GM21723 (cell line): ENCODE data around the gene CACNG7.

Experiments used
- ATAC-seq: cut with Tn5 transposase; IDR thresholded peaks from one replicate; pipeline ENCODE4 v1.9.1; 2021; ENCODE audit warnings: mild to moderate bottlenecking, moderate library complexity; ENCODE audit not compliant: unreplicated experiment

The CACNG7 gene

DNA sequence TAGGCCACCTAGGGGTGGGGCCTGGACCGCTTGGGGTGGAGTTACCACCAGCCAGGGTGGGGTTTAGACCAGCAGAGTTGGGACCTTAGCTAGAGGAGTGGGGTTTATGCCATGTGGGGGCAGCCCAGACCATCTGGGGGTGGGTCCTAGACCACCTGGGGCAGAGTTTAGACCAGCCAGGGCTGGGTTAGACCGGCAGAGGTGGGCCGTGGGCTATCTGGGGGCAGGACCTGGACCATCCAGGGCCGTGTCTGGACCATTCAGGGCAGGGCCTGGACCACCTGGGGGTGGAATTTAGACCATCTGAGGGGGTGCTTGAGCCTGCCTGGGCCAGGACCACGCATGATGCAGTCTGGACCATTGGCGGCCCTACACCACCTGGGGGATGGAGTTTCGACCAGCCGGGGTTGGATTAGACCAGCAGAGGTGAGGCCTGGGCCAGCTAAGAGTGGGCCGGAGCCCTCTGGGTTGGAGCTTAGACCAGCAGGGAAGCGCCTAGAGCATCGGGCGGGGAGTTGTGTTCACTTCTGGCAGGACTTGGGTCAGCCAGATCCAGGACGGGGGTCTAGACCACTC is 72.4 kb downstream of the CACNG7 start:
- ATAC-seq, result no peak

DNA sequence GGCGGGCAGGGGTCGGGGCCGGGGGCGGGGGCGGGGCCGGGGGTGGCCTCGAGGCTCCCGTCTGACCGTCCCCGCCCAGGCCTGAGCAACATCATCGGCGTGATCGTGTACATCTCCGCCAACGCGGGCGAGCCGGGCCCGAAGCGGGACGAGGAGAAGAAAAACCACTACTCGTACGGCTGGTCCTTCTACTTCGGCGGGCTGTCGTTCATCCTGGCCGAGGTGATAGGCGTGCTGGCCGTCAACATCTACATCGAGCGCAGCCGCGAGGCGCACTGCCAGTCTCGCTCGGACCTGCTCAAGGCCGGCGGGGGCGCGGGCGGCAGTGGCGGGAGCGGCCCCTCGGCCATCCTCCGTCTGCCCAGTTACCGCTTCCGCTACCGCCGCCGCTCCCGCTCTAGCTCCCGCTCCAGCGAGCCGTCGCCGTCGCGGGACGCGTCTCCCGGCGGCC is 72.9 kb downstream of the CACNG7 start:
- no peak for ATAC-seq

- no peak for ATAC-seq
Observed at GRCh38 chr19:53982611-53983010, 73.5 kb downstream of the CACNG7 start.

DNA sequence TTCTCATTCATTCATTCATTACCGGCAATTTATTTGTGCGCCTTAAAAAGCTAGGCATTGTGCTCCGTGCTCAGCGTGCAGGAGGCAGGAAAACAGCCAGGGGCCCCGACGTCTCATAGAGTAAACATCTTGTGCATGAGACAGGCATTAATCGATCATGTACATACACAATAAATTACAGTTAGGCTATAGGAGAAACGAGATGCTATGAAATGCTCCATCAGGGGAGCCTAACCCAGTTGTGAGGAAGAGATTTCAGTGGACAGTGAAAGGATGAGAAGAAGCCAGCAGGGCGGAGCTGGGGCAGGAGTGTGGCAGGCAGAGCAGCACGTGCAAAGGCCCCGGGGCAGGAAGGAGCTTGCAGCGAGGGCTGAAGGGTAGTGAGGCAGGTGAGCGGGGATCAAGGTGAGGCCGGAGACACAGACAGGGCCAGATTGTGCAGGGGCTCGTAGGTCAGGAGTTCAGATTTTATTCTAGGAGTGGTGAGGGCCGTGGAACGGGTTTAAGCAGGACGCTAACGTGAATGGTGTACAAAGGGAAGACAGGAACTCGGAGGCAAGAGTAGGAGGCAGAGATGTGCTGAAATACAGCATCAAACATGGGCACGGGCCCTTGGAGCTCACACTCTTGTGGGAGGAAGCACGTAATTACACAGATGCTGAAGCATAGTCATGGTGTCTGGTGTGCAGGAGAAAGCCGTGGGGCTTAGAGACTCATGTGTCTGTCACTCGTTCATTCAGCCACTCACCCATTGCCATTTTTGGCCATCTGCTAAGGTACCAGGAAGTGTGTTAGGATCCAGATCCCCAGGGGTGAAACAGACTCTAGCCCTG is 74.6 kb downstream of the CACNG7 start:
- ATAC-seq, result no peak

DNA sequence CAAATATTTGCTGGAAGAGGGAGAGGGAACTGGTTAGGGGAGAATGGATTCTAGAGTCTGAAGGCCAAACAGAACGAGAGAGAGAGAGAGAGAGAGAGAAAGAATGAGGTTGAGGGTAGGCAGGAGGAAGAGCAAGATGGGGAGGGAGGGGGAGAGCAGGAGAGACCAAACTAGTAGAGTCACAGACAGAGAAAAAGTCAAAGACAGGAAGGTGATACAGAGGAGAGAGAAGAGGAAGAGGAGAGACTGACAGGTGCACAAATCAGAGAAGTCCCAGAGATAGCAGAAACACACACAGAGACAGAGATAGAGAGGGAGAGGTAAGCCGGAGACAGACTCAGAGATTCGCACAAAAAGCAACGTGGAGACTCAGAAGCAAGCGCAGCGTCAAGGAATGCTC is 76.8 kb downstream of the CACNG7 start:
- no peak for ATAC-seq

GRCh38 chr19:53988981-53989380 is 79.9 kb downstream of the CACNG7 start:
- no peak for ATAC-seq

- no peak for ATAC-seq
Observed at GRCh38 chr19:53989600-53990533, 80.8 kb downstream of the CACNG7 start.

GRCh38 chr19:53991224-53992113 is 82.4 kb downstream of the CACNG7 start, which contains the start of gene CACNG6:
Gene CACNG6 (plus strand): TSS chr19:53991637. CDS start chr19:53992878, 1,241 bp downstream.
- no peak for ATAC-seq

DNA sequence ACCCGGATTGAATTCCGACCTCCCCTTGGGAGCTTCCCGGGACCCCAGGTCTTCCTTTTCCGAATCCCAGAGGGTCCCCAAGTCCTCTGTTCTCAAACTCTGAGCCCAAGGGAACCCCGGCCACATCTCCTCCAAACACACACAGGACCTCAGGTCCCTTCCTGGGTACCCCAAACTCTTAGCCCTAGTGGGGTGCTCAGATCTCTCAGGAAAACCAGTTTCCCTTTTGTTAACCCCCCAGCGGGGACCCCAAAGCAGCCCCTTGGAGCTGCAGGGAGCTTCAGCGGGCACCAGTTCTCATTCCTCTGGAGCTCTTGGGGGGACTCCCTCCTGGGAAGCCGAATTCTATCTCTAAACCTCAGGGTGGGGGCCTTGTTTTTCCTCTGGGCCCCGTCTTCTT is 83.1 kb downstream of the CACNG7 start:
- ATAC-seq, result no peak

GRCh38 chr19:53992815-53993214 is 83.7 kb downstream of the CACNG7 start:
- no peak for ATAC-seq

DNA sequence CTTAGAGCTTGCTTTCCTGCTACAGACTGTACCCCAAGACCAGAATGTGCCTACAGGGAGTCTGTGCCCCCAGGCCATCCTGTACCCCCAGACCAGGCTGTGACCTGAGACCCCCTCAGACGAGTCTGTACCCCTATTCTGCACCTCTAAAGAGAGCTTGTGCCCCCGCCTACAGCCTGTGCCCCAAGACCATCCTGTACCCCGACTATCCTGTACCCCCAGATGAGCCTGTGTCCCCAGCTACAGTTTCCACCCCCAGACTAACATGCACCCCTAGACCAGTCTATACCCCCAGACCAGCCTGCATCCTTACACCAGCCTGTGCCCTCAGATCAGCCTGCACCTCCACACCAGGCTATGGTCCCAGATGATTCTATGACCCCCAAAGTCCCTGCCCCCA is 84.4 kb downstream of the CACNG7 start:
- no peak for ATAC-seq
